ENCODE results near the gene TMEM198.

TMEM198 gene

GRCh38 chr2:219562049-219563020, 18.5 kb downstream of the TMEM198 start:
- no peak for DNase-seq (ENCODE audit: extremely low spot score)
- POLR2A ChIA-PET = interaction anchor here (0.8 to 1.5 kb wide), 3 partner anchors 9 to 35 kb away, joined by 3 to 8 read pairs (median 5); partner anchors contain the start of genes CHPF, INHA, OBSL1 and STK11IP
- TF ChIP-seq L3MBTL2 (conservative IDR thresholded peaks at IDR 0.05) (no peak), SP1 (IDR thresholded peaks at IDR 0.05) (no peak), BHLHE40 (IDR thresholded peaks at IDR 0.05; ENCODE audit: borderline replicate concordance) (no peak), SUZ12 (IDR thresholded peaks at IDR 0.05) (no peak), ZNF384 (IDR thresholded peaks at IDR 0.05) (no peak), NFRKB (IDR thresholded peaks at IDR 0.05) (no peak), FOXM1 (IDR thresholded peaks at IDR 0.05; ENCODE audit: borderline replicate concordance) (no peak), FOXA1 (IDR thresholded peaks at IDR 0.05) (no peak), ARNT (IDR thresholded peaks at IDR 0.05) (no peak), CTBP1 (IDR thresholded peaks at IDR 0.05; ENCODE audit: borderline replicate concordance) (no peak), HDGF (IDR thresholded peaks at IDR 0.05; ENCODE audit: borderline replicate concordance) (no peak), FOXK2 (IDR thresholded peaks at IDR 0.05) (no peak), ELF4 (IDR thresholded peaks at IDR 0.05) (no peak), PKNOX1 (IDR thresholded peaks at IDR 0.05) (no peak), LEF1 (IDR thresholded peaks at IDR 0.05; ENCODE audit: borderline replicate concordance) (no peak), TARDBP (IDR thresholded peaks at IDR 0.05) (no peak)
- CTCF ChIA-PET = interaction anchor here (3.2 kb wide), 1 partner anchor 21 kb away, joined by 23 read pairs; no protein-coding TSS in a partner anchor

DNA sequence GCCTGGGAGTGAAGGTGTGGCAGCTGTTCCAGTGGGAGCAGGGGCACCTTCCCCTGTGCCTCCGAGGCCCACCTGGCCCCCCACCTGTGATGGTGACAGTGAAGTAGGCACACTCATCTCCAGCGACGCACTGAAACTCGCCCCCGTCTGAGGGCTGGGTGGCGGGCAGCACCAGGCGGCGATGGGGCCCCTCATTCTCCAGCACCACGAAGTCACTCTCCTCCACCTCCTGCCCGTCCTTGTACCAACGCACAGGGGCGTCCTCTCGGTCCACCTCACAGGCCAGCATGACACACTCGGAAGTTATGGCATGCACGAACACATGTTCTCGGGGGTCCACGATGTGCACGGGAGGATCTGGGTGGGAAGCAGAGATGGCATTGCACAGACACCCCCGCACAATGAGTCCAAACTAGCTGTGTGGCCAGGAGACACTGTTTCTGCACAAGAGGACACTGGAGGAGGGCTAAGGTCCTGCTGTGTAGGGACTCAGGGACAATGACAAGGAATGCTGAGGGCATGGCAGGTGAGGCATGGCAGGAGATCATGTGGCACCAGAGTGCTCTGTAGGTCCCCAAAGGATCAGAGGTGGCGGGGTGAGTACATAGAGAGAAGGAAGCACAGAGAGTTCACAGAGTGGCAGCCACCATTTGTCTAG, 19.6 kb downstream of the TMEM198 start:
- POLR2A ChIA-PET = no interaction called here
- no peak for TF ChIP-seq ZNF384 (IDR thresholded peaks at IDR 0.05)
- TF ChIP-seq BHLHE40 (IDR thresholded peaks at IDR 0.05; ENCODE audit: borderline replicate concordance) = no peak
- no peak for TF ChIP-seq NFRKB (IDR thresholded peaks at IDR 0.05)
- no peak for TF ChIP-seq SUZ12 (IDR thresholded peaks at IDR 0.05)
- TF ChIP-seq FOXK2 (IDR thresholded peaks at IDR 0.05) = no peak
- no peak for TF ChIP-seq LEF1 (IDR thresholded peaks at IDR 0.05; ENCODE audit: borderline replicate concordance)
- no peak for TF ChIP-seq ARNT (IDR thresholded peaks at IDR 0.05)
- no peak for TF ChIP-seq FOXM1 (IDR thresholded peaks at IDR 0.05; ENCODE audit: borderline replicate concordance)
- TF ChIP-seq SP1 (IDR thresholded peaks at IDR 0.05) = no peak
- TF ChIP-seq ELF4 (IDR thresholded peaks at IDR 0.05) = no peak
- CTCF ChIA-PET = no interaction called here

GRCh38 chr2:219565130-219566080, 21.6 kb downstream of the TMEM198 start:
- CTCF ChIA-PET = no interaction called here
- POLR2A ChIA-PET = no interaction called here
- TF ChIP-seq LEF1 (IDR thresholded peaks at IDR 0.05; ENCODE audit: borderline replicate concordance) (no peak), BHLHE40 (IDR thresholded peaks at IDR 0.05; ENCODE audit: borderline replicate concordance) (no peak), ARNT (IDR thresholded peaks at IDR 0.05) (no peak), PKNOX1 (IDR thresholded peaks at IDR 0.05) (no peak), ZNF384 (IDR thresholded peaks at IDR 0.05) (no peak), FOXA1 (IDR thresholded peaks at IDR 0.05) (no peak), NFRKB (IDR thresholded peaks at IDR 0.05) (no peak), SP1 (IDR thresholded peaks at IDR 0.05) (no peak), CTBP1 (IDR thresholded peaks at IDR 0.05; ENCODE audit: borderline replicate concordance) (no peak), TARDBP (IDR thresholded peaks at IDR 0.05) (no peak), HDGF (IDR thresholded peaks at IDR 0.05; ENCODE audit: borderline replicate concordance) (no peak), FOXK2 (IDR thresholded peaks at IDR 0.05) (no peak), FOXM1 (IDR thresholded peaks at IDR 0.05; ENCODE audit: borderline replicate concordance) (no peak), ELF4 (IDR thresholded peaks at IDR 0.05) (no peak), L3MBTL2 (conservative IDR thresholded peaks at IDR 0.05) (no peak), SUZ12 (IDR thresholded peaks at IDR 0.05) (no peak)
- no peak for DNase-seq (ENCODE audit: extremely low spot score)

More for the DNA sequence above, 19.6 kb downstream of the TMEM198 start:
- no peak for DNase-seq (ENCODE audit: extremely low spot score)

- POLR2A ChIA-PET = interaction anchor here (1.9 kb wide), 1 partner anchor 31 kb away, joined by 6 read pairs; the partner anchor contains the start of gene STK11IP
- DNase-seq (ENCODE audit: extremely low spot score) = no peak
- CTCF ChIA-PET = no interaction called here
- no peak for TF ChIP-seq FOXA1 (IDR thresholded peaks at IDR 0.05)
- TF ChIP-seq ELF4 (IDR thresholded peaks at IDR 0.05) = no peak
- no peak for TF ChIP-seq BHLHE40 (IDR thresholded peaks at IDR 0.05; ENCODE audit: borderline replicate concordance)
- TF ChIP-seq NFRKB (IDR thresholded peaks at IDR 0.05) = no peak
- no peak for TF ChIP-seq PKNOX1 (IDR thresholded peaks at IDR 0.05)
- TF ChIP-seq HDGF (IDR thresholded peaks at IDR 0.05; ENCODE audit: borderline replicate concordance) = no peak
- TF ChIP-seq FOXK2 (IDR thresholded peaks at IDR 0.05) = no peak
- no peak for TF ChIP-seq LEF1 (IDR thresholded peaks at IDR 0.05; ENCODE audit: borderline replicate concordance)
- no peak for TF ChIP-seq SP1 (IDR thresholded peaks at IDR 0.05)
Observed at GRCh38 chr2:219566640-219567039, 22.8 kb downstream of the TMEM198 start.

Measured in HEK293T (cell line).